ENCODE results near the gene RRAS.
A peak's percentile ranks its signal among the peaks of the same experiment; 100 is the strongest.

The RRAS gene
- total RNA-seq, result 1.7 to 5.6 reads per million in 2 experiments

- peak; percentile 100 for DNase-seq (ENCODE audit: low read depth)
These were observed at the start of gene RRAS for GRCh38 chr19:49640113-49640898. TSS of gene RRAS (minus strand) at chr19:49640143. CDS start at chr19:49640098, 45 bp downstream.

GRCh38 chr19:49689133-49690078 lies 49.5 kb upstream of the RRAS start, which contains the start of gene ADM5:
TSS of gene ADM5 (plus strand) at chr19:49689594. CDS start at chr19:49689838, 244 bp downstream.
- DNase-seq (ENCODE audit: low read depth), result no peak

DNA sequence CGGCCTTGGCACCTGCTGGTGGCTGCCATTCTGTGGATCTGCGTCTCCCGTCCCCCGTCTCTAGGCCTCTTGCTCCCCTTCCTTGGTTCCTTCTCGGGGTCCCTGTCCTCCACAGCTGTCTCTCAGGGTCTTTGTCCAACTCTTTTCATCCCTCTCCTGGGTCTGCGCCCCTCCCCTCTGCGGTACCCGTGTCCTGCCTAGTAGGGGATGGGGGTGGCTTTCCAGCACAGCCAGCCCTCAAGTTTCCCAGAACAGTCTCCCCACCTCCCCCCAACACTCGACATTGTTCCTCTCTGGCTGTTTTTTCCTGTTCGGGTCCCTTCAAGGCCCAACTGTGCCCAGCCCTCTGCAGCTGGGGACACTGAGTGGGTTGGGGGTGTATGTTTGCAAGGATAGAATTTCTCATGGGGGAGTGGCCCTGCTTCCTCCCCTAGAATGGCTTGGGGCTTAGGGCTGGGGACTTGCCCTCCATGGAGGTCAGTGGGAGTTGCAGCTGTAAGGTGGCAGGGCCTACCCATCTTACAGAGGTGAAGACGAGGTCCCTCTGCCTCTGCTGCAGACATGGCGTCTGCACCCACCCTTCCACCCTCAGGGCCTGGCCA lies 48.7 kb upstream of the RRAS start:
- DNase-seq (ENCODE audit: low read depth), result no peak

DNA sequence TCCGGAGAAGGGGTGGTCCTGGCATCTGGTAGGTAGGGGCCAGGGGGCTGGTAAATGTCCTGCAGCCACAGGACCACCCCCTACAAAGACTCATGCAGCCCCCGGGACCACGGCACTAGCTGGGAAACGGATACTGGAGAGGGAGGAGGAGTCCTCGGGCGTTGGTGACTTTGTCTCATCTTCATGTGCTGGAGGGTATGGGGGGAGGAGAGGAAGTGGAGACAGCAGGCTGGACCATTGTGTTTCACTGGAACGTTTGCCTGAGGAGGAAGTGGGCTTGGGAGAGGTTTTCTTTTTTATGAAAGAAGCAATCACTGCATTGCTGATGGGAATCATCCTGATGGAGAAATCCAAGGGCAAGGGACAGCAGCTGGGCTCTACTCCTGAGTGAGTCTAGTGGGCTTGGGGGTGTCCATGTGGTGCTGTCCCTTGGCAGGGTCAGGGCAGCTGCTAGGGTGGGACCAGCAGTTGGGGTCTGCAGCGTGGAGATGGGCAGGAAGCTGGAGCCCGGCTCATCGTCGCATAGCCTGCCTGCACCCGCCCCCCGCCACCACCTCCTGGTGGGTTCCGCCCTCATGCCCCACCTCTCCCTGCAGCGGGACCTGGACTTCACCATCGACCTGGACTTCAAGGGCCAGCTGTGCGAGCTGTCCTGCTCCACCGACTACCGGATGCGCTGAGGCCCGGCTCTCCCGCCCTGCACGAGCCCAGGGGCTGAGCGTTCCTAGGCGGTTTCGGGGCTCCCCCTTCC lies 47.8 kb upstream of the RRAS start:
- DNase-seq (ENCODE audit: low read depth), result no peak

DNA sequence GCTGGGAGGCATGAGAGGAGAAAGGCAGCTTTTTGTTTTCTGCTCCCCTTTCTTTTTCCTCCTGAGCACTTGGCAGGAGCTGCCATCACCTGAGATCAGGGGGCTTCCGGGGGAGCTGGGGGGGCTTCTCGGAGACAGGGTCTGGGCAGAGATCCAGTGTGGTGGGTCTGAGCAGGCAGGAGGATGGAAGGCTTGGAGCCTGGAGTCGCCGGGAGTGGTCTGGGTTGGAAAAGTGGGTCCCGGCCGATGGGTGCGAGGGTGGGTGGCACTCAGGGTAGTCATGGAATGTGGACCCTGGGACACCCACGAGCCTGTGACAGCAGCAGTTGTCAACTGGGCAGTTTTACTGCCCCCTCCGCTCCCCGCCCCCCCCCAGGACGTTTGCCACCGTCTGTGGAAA lies 47.2 kb upstream of the RRAS start:
- DNase-seq (ENCODE audit: low read depth), result no peak

- DNase-seq (ENCODE audit: low read depth), result no peak
These were observed 46.7 kb upstream of the RRAS start for GRCh38 chr19:49686503-49687088.

- no peak for DNase-seq (ENCODE audit: low read depth)
These were observed 45.9 kb upstream of the RRAS start for GRCh38 chr19:49685845-49686332.

DNA sequence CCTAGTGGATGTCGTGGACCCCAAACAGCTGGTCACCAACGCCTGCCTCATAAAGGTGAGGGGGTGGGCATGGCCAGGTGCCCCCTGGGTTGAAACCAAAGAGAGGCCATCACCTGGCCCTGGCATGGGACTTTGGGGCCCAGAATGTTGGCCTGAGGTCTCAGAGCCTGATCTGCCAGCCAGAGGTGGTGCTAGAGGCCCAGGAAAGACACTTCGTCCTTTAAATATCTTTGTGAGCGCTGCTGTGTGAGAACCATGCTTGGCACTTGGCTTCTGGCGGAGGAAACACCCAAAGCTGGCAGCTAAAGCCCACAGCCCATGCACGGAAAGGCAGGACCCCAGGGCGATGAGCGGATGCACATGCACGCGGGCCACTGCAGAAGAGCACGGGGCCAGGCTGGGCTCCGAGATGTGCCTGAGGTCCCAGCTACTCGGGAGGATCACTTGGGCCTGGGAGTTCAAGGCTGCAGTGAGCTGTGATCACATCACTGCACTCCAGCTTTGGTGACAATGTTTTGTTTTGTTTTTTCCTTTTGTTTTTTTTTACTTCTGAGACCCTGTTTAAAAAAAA lies 45.1 kb upstream of the RRAS start:
- DNase-seq (ENCODE audit: low read depth), result no peak

GRCh38 chr19:49684251-49684982 lies 44.5 kb upstream of the RRAS start:
- no peak for DNase-seq (ENCODE audit: low read depth)

GRCh38 chr19:49683814-49684250 lies 43.9 kb upstream of the RRAS start:
- DNase-seq (ENCODE audit: low read depth), result no peak

DNA sequence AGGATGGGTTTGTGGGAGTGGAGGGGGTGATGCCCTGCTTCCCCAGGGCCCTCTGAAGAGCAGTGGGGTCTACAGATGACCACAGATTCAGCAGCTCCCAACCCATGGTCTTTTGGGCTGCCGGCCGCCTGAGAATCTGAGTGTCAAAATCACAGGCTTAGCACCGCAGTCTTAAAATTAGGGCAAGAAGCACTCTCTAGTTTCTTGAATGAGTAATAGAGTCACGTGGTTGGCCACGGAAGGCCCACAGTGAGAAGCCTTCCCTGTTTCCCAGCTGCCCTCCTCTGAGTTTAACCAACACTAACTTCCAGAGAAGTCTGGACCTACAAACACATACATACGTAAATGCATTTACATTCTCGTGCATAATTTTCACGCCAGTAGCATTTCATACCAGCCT lies 42.3 kb upstream of the RRAS start:
- DNase-seq (ENCODE audit: low read depth), result no peak

DNA sequence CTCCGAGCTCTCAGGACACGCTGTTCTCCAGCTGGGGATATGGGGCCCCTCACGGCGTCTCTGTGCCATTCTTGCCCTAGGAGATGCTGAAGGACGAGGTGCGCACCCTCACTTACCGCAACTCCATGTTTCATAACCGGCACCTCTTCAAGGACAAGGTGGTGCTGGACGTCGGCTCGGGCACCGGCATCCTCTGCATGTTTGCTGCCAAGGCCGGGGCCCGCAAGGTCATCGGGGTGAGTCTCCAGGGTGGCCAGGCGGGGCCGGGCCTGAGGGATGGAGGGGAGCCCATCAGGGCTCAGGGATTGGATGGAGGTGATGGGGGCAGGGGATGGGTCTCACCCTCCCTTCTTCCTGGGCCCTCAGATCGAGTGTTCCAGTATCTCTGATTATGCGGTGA lies 41.9 kb upstream of the RRAS start:
- no peak for DNase-seq (ENCODE audit: low read depth)

DNA sequence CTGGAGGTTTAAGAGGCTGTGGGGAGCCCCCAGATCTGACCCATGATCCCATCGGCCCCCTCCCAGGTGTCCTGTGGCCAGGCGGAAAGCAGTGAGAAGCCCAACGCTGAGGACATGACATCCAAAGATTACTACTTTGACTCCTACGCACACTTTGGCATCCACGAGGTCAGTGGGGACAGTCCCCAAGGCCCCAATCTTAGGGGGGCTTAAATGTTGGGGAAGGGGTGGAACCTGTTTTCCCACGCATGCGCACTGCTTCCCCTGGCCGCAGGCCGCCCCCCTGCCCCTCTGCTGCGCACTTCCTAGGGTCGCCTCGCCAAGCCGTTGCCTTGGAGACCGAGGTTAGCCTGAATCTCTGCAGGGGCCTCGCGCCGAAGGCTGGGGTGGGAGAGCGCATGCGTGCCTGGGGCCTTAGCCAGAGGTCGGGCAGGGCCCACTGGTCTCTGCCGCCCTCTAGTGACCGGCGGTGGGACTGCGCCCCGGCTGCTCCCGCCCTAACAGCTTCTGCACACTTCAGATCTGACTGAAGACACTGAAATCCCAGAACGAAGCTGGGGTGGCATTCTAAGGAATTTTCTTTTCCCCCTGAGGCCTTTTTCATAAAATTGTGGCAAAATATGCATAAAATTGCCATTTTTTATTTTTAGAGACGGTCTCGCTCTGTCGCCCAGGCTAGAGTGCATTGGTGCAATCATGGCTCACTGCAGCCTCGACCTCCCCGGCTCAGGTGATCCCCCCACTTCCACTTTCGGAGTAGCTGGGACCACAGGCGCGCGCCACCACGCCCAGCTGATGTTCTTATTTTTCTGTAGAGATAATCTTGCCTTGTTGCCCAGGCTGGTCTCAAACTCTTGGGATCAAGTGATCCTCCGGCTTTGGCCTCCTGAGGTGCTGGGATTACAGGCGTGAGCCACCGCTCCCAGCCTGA lies 40.7 kb upstream of the RRAS start:
- DNase-seq (ENCODE audit: low read depth), result peak; percentile 89

GRCh38 chr19:49679771-49680413 lies 39.9 kb upstream of the RRAS start:
- no peak for DNase-seq (ENCODE audit: low read depth)

DNA sequence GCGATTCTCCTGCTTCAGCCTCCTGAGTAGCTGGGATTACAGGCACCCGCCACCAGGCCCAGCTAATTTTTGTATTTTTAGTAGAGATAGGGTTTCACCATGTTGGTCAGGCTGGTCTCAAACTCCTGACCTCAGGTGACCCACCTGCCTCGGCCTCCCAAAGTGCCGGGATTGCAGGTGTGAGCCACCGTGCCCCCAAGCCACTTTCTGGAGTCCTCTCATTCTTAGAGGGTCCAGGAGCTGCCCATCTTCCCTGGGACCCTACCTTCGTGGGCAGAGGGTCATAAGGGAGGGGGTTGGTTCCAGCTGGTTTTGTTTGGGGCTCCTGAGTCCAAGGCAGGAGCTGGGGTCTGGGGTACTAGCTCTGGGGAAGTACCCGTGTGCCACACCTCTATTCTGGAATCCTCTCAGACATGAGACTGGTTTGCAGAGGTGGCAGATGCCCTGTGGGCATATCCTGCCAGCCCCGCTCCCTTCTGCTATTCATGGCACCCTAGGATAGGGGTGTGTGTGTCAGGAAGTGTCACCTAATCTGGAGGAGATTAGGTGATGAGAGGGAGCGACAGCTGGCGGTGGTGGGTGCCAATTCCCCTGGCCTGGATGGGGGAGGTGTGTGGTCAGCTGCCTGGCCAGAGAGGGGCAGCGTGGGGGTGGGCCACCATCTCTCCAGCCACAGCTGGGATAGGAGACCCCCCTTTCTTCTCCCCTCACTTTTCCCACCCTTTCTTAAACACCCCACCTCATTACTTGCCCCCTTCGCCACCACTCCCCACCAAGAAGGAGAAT lies 39.2 kb upstream of the RRAS start:
- no peak for DNase-seq (ENCODE audit: low read depth)

DNA sequence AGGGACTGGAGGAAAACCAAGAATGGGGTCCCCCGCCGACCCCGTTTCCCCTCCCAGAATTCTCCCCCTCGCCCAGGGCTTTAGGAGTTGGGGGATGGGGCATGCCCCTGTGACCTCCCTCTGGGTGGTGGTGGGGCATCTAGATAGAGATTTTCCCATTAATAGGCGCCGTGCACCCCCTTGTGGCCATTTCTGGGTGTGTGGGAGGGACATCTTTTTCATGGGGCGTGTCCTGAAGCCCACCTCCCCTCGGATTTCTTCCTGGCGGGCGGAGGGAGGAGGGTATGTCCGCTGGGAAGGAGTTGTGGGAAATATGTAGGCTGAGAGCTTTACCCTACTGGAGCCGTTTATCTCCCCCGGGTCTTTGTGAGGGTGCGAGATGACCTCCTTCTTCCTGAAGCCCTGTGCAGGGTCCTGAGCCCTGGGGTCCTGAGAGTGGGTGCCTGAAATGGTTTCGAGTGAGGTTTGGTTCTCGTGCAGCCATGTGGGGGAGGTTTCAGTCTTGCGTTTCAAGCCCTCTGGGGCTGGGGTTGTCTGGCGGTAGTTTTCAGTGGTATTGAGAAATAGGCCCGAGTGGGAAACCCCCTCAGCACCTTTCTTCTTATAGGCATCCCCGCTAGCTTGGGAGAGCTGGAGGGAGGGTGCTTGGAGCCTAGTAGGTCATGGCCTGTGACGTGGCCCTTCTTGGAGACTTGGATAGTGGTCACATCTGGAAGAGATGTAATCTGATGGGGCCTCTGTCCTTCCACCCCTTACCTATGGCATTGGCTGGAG lies 38.1 kb upstream of the RRAS start:
- DNase-seq (ENCODE audit: low read depth), result peak; percentile 74
